ENCODE measurements around the gene MINDY4. TPM values are rescaled to one million over a fixed set of nuclear protein-coding genes. Genes with fewer than 3 reads are reported as not detected.

The MINDY4 gene
- total RNA-seq, 4 donors from 2014 or later = 8.4 to 31.1 (median 20.2) TPM

- H3K27ac ChIP-seq (replicated peaks in 1 of 4) = no peak overlapping the region
- no peaks in the 10 kb centered on the region for H3K36me3 ChIP-seq
- TF ChIP-seq POLR2A (IDR thresholded peaks at IDR 0.05; ENCODE audit: low read depth) = no peak
- TF ChIP-seq EP300 (IDR thresholded peaks at IDR 0.05) = no peak
- TF ChIP-seq, protein P1, sequence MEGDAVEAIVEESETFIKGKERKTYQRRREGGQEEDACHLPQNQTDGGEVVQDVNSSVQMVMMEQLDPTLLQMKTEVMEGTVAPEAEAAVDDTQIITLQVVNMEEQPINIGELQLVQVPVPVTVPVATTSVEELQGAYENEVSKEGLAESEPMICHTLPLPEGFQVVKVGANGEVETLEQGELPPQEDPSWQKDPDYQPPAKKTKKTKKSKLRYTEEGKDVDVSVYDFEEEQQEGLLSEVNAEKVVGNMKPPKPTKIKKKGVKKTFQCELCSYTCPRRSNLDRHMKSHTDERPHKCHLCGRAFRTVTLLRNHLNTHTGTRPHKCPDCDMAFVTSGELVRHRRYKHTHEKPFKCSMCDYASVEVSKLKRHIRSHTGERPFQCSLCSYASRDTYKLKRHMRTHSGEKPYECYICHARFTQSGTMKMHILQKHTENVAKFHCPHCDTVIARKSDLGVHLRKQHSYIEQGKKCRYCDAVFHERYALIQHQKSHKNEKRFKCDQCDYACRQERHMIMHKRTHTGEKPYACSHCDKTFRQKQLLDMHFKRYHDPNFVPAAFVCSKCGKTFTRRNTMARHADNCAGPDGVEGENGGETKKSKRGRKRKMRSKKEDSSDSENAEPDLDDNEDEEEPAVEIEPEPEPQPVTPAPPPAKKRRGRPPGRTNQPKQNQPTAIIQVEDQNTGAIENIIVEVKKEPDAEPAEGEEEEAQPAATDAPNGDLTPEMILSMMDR (IDR thresholded peaks at IDR 0.05) = no peak
- TF ChIP-seq POLR2AphosphoS5 (IDR thresholded peaks at IDR 0.05) = no peak
- 64% methylated on average over 7 of the region's 8 CpGs for WGBS
- H3K4me3 ChIP-seq = no peak overlapping the region
- intact Hi-C loops (cut with DNase I) = no loop called here
- peaks cover 0 to 10% (median 0%) of the 10 kb centered on the region in 4 donors for H3K27me3 ChIP-seq
- no peak for DNase-seq (ENCODE audit: extremely low spot score)
- no peaks in the 10 kb centered on the region for H3K9me3 ChIP-seq
- H3K4me1 ChIP-seq = peaks cover 0 to 4% (median 2%) of the 10 kb centered on the region in 4 donors
These were observed 43.9 kb upstream of the MINDY4 start for GRCh38 chr7:30727061-30727945.

DNA sequence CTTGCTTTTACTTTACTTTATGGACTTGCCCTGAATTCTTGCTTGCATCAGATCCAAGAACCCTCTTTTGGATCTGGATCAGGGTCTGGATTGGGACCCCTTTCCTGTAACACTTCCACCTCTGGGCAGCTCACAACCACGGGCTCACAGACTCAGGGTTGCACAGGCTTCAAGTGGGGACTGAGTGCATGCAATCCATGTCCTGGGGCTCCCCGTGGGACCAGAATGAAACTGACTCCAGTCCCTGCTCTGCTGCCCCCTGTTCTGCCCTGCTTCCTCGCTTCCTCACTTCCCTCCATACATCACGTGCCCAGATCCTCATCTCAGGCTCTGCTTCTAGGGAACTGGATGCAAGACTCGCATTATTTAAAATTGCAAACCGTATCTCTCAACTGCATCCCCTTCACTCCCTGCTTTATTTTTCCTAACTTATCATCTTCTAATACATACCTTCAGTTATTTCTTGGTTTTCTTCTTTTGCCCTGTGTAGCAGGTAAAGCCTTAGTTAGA is 42.6 kb upstream of the MINDY4 start:
- intact Hi-C loops (cut with DNase I) = no loop called here

DNA sequence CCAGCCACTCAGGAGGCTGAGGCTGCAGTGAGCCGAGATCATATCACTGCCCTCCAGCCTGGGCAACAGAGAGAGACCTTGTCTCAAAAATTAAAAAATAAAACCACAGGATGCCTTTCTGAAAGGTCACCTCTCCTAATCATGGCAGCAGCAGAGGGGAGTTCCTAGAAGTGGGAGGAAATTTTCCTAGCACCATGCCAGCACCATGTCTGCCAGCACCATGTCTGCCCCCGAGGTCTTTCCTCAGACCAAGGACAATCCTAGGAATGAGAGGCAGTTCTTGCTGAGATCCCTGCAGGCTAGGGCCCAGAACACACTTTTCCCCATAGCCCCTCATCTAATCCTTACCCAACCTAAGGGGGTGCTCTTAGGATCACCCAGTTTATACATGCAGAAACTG is 41.6 kb upstream of the MINDY4 start:
- TF ChIP-seq POLR2A (IDR thresholded peaks at IDR 0.05; ENCODE audit: low read depth) (no peak), EP300 (IDR thresholded peaks at IDR 0.05) (no peak), POLR2AphosphoS5 (IDR thresholded peaks at IDR 0.05) (no peak)
- TF ChIP-seq, protein P1 (IDR thresholded peaks at IDR 0.05) = no peak
- WGBS = 29% methylated on average over 2 of the region's 2 CpGs

More for the DNA sequence above, 42.6 kb upstream of the MINDY4 start:
- Histone ChIP-seq H3K4me3 (no peak overlapping the region), H3K36me3 (no peaks in the 10 kb centered on the region), H3K27me3 (peaks cover 0 to 10% (median 0%) of the 10 kb centered on the region in 4 donors), H3K4me1 (peaks cover 0 to 4% (median 2%) of the 10 kb centered on the region in 4 donors), H3K27ac (replicated peaks in 1 of 4) (no peak overlapping the region), H3K9me3 (no peaks in the 10 kb centered on the region)
- TF ChIP-seq EP300 (IDR thresholded peaks at IDR 0.05) (no peak), POLR2A (IDR thresholded peaks at IDR 0.05; ENCODE audit: low read depth) (no peak), POLR2AphosphoS5 (IDR thresholded peaks at IDR 0.05) (no peak)
- TF ChIP-seq, protein P1 (IDR thresholded peaks at IDR 0.05) = no peak
- DNase-seq (ENCODE audit: extremely low spot score) = no peak
- 81% methylated on average over 6 of the region's 6 CpGs for WGBS

GRCh38 chr7:30730097-30730496 is 41.1 kb upstream of the MINDY4 start:
- intact Hi-C loops (cut with DNase I) = loop anchor here (10.0 kb wide), 1 partner anchor 105 kb away; no protein-coding TSS in a partner anchor
- Histone ChIP-seq H3K9me3 (no peaks in the 10 kb centered on the region), H3K36me3 (no peaks in the 10 kb centered on the region), H3K27ac (replicated peaks in 1 of 4) (no peak overlapping the region), H3K4me1 (peaks cover 0 to 4% (median 2%) of the 10 kb centered on the region in 4 donors), H3K4me3 (no peak overlapping the region), H3K27me3 (peaks cover 0 to 6% (median 0%) of the 10 kb centered on the region in 4 donors)
- DNase-seq (ENCODE audit: extremely low spot score) = no peak
- WGBS = 100% methylated on average over 2 of the region's 2 CpGs
- TF ChIP-seq POLR2AphosphoS5 (IDR thresholded peaks at IDR 0.05) (no peak), EP300 (IDR thresholded peaks at IDR 0.05) (no peak), POLR2A (IDR thresholded peaks at IDR 0.05; ENCODE audit: low read depth) (no peak)
- TF ChIP-seq, protein P1 (IDR thresholded peaks at IDR 0.05) = no peak

More for the DNA sequence above, 41.6 kb upstream of the MINDY4 start:
- H3K4me3 ChIP-seq = no peak overlapping the region
- DNase-seq (ENCODE audit: extremely low spot score) = no peak
- H3K36me3 ChIP-seq = no peaks in the 10 kb centered on the region
- H3K27me3 ChIP-seq = peaks cover 0 to 6% (median 0%) of the 10 kb centered on the region in 4 donors
- H3K4me1 ChIP-seq = peaks cover 0 to 4% (median 2%) of the 10 kb centered on the region in 4 donors
- no peak overlapping the region for H3K27ac ChIP-seq (replicated peaks in 1 of 4)
- intact Hi-C loops (cut with DNase I) = loop anchor here (10.0 kb wide), 1 partner anchor 105 kb away; no protein-coding TSS in a partner anchor
- no peaks in the 10 kb centered on the region for H3K9me3 ChIP-seq
